Subcutaneous adipose tissue (tissue), 4 donors: ENCODE results near the gene UAP1. TPM values are rescaled to one million over a fixed set of nuclear protein-coding genes. Genes with fewer than 3 reads are reported as not detected.

Experiments
- CTCF ChIP-seq: fragments of 450-650 bp; IDR thresholded peaks from one replicate; pipeline ENCODE4 v1.5.1; 2016; ENCODE audit warnings: low read depth, mild to moderate bottlenecking, control low read depth, antibody characterized with exemption, moderate library complexity
- total RNA-seq, 4 donors: library from RNA; depleted of rRNA; stranded (reverse); fragments of >200 nt; gene quantifications; one replicate each; pipeline ENCODE4 v1.1.0, GENCODE V29; 2016

Gene UAP1
- total RNA-seq, 4 donors from 2014 or later = 93.8 to 427 (median 206) TPM

DNA sequence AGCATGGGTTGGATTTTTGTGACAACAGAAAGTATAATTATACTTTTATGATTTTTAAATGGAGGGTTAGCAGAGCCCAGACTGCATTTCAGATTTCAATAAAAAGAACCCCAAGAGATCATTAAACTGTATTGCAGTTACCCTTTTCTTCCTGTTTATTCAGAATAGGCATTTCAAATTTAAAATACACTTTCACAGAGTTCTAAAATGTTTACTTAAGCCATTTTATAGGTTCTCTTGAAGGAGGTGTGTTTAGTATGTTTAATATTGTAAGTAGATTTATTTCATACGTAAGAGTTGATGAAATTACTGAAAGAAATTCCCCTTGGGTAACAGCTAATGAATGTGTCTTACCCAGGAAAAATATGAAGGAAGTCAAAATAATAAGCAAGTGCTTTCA, 17.4 kb downstream of the UAP1 start:
- TF ChIP-seq CTCF = no peak

- no peak for TF ChIP-seq CTCF
These were observed 18.8 kb downstream of the UAP1 start for GRCh38 chr1:162580308-162580707.

DNA sequence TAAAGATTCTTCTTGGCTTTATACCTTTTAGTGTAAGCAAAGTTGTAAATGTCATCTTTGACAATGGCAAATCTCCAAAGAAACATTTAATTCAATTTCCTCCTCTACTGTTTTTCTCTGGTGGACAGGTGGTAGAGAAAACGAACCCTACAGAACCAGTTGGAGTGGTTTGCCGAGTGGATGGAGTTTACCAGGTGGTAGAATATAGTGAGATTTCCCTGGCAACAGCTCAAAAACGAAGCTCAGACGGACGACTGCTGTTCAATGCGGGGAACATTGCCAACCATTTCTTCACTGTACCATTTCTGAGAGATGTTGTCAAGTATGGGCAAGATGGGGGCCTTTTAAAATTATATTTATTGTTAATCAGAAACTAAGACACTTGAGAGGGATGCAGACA, 25.8 kb downstream of the UAP1 start:
- no peak for TF ChIP-seq CTCF

GRCh38 chr1:162587761-162588260, 26.3 kb downstream of the UAP1 start:
- TF ChIP-seq CTCF = no peak

GRCh38 chr1:162590101-162590500, 28.6 kb downstream of the UAP1 start:
- TF ChIP-seq CTCF = no peak

DNA sequence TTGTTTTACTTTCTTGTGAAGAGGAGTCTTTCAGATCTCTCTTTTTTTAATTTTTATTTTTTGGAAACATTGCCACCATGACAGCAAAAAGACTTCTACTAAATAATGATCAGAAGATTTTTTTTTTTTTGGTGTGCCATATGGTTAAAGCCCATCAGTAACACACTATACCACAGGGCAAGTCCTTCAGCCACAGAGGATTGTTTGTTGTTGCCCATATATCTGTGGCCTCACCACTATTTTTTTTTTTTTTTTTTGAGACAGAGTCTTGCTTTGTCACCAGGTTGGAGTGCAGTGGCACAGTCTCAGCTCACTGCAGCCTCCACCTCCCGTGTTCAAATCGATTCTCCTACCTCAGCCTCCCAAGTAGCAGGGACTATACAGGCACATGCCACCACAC, 29.2 kb downstream of the UAP1 start:
- TF ChIP-seq CTCF = no peak

- no peak for TF ChIP-seq CTCF
These were observed 35.1 kb downstream of the UAP1 start for GRCh38 chr1:162596514-162597170.
